ENCODE results near the gene CES2. TPM values are rescaled to one million over a fixed set of nuclear protein-coding genes. Genes with fewer than 3 reads are reported as not detected.

Gene CES2
- total RNA-seq, 1 experiment from 2014 or later: 35.4 TPM

DNA sequence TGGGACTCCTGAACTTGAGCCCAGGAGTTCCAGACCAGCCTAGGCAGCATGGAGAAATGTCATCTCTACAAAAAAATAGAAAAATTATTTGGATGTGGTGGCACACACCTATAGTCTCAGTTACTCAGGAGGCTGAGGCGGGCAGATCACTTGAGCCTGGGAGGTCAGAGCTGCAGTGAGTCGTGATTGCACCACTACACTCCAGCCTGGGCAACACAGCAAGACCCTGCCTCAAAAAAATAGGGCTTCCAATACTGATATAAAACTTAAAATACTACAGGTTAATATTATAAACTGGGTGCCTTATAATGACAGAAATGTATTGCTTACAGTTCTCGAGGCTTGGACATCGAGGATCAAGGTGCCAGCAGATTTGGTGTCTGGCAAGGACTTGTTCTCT is 10.6 kb downstream of the CES2 start:
- RAD21 ChIA-PET (ENCODE audit: low non-redundant PET in 1 of 2, low total read pairs in 2 of 2, uncharacterized antibody in 2 of 2, unreplicated experiment in 2 of 2): no interaction called here
- no TSS peak for BruUV-seq (replicated peaks)
- Histone ChIP-seq H3K9me3 (ENCODE audit: control insufficient read depth in 1 of 2, insufficient read depth in 1 of 2, low read depth in 1 of 2, low read length in 2 of 2) (peaks cover 0 to under 1% of the 10 kb centered on the region in 2 experiments; a peak in 1 of 4 replicates), H3K4me2 (ENCODE audit: low read length) (no peak overlapping the region), H3K4me1 (ENCODE audit: control insufficient read depth in 1 of 2, insufficient read depth in 2 of 2, low read length in 2 of 2) (peaks cover 0 to 6% of the 10 kb centered on the region in 2 experiments; a peak in 2 of 4 replicates), H3K27ac (ENCODE audit: low read depth, low read length) (no peak overlapping the region), H4K20me1 (ENCODE audit: insufficient read depth) (no peaks in the 10 kb centered on the region), H3K79me2 (ENCODE audit: insufficient read depth, low read length) (no peaks in the 10 kb centered on the region), H3K36me3 (ENCODE audit: control insufficient read depth in 1 of 2, insufficient read depth in 2 of 2, low read length in 2 of 2) (peaks cover 8 to 10% of the 10 kb centered on the region in 2 experiments; a peak in 3 of 4 replicates), H3K27me3 (ENCODE audit: insufficient read depth, low read length) (no peaks in the 10 kb centered on the region), H3K9ac (ENCODE audit: low read length) (no peak overlapping the region), H3K4me3 (replicated peaks in 1 of 2; ENCODE audit: low read depth in 1 of 2, low read length in 2 of 2) (no peak overlapping the region), H3K9me2 (ENCODE audit: insufficient read depth) (no peaks in the 10 kb centered on the region), H2AFZ (ENCODE audit: low read depth, low read length, poor library complexity, severe bottlenecking) (no peak overlapping the region)
- TF ChIP-seq, protein P1, sequence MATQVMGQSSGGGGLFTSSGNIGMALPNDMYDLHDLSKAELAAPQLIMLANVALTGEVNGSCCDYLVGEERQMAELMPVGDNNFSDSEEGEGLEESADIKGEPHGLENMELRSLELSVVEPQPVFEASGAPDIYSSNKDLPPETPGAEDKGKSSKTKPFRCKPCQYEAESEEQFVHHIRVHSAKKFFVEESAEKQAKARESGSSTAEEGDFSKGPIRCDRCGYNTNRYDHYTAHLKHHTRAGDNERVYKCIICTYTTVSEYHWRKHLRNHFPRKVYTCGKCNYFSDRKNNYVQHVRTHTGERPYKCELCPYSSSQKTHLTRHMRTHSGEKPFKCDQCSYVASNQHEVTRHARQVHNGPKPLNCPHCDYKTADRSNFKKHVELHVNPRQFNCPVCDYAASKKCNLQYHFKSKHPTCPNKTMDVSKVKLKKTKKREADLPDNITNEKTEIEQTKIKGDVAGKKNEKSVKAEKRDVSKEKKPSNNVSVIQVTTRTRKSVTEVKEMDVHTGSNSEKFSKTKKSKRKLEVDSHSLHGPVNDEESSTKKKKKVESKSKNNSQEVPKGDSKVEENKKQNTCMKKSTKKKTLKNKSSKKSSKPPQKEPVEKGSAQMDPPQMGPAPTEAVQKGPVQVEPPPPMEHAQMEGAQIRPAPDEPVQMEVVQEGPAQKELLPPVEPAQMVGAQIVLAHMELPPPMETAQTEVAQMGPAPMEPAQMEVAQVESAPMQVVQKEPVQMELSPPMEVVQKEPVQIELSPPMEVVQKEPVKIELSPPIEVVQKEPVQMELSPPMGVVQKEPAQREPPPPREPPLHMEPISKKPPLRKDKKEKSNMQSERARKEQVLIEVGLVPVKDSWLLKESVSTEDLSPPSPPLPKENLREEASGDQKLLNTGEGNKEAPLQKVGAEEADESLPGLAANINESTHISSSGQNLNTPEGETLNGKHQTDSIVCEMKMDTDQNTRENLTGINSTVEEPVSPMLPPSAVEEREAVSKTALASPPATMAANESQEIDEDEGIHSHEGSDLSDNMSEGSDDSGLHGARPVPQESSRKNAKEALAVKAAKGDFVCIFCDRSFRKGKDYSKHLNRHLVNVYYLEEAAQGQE (IDR thresholded peaks at IDR 0.05; ENCODE audit: low read depth): no peak
- no peak for TF ChIP-seq SP1 (IDR thresholded peaks at IDR 0.05; ENCODE audit: low read depth)
- TF ChIP-seq JUND (IDR thresholded peaks at IDR 0.05): no peak
- TF ChIP-seq SIN3A (IDR thresholded peaks at IDR 0.05; ENCODE audit: low read depth): no peak
- TF ChIP-seq ZFX (IDR thresholded peaks at IDR 0.05): no peak
- TF ChIP-seq, protein P2, sequence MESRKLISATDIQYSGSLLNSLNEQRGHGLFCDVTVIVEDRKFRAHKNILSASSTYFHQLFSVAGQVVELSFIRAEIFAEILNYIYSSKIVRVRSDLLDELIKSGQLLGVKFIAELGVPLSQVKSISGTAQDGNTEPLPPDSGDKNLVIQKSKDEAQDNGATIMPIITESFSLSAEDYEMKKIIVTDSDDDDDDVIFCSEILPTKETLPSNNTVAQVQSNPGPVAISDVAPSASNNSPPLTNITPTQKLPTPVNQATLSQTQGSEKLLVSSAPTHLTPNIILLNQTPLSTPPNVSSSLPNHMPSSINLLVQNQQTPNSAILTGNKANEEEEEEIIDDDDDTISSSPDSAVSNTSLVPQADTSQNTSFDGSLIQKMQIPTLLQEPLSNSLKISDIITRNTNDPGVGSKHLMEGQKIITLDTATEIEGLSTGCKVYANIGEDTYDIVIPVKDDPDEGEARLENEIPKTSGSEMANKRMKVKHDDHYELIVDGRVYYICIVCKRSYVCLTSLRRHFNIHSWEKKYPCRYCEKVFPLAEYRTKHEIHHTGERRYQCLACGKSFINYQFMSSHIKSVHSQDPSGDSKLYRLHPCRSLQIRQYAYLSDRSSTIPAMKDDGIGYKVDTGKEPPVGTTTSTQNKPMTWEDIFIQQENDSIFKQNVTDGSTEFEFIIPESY (IDR thresholded peaks at IDR 0.05; ENCODE audit: extremely low read depth, insufficient replicate concordance, low read length): no peak
- no peak for TF ChIP-seq ZNF274 (IDR thresholded peaks at IDR 0.05; ENCODE audit: low read depth, low read length)
- no peak for TF ChIP-seq EGR1 (IDR thresholded peaks at IDR 0.05; ENCODE audit: low read depth)
- CTCF ChIA-PET: interaction anchor here (0.7 to 1.1 kb wide), 2 partner anchors 15 to 50 kb away, joined by 3 read pairs; partner anchors contain the start of gene CES3
- intact Hi-C loops (cut with micrococcal nuclease): no loop called here
- no peak for DNase-seq (ENCODE audit: low read depth, low spot score)
- POLR2A ChIA-PET: no interaction called here
- no peak for ATAC-seq

Measured in HCT116 (cell line).